H1 (cell line): Measurements from ENCODE around the gene PCNP.

Source experiments
- CTCF ChIP-seq, 3 experiments: IDR thresholded peaks; 1 replicate in 2 of 3; 2 replicates in 1 of 3; pipeline versions ENCODE4 v1.5.1 to v1.6.1; 2011; ENCODE audit warnings: low read length in 3 of 3, mild to moderate bottlenecking in 3 of 3, inconsistent platforms in 2 of 3, low read depth in 1 of 3, moderate library complexity in 1 of 3; ENCODE audit not compliant: insufficient read depth in 1 of 3; ENCODE audit errors: control extremely low read depth in 1 of 3
- EP300 ChIP-seq, 2 experiments: IDR thresholded peaks; 1 replicate in 1 of 2; 2 replicates in 1 of 2; pipeline ENCODE4 v1.6.1; 2011 to 2012; ENCODE audit warnings: low read depth in 2 of 2, low read length in 2 of 2, mild to moderate bottlenecking in 2 of 2, borderline replicate concordance in 1 of 2, inconsistent platforms in 1 of 2, moderate library complexity in 1 of 2
- FOSL1 ChIP-seq: IDR thresholded peaks from 2 replicates; pipeline ENCODE4 v1.6.1; 2011; ENCODE audit warnings: mild to moderate bottlenecking, low read depth, low read length, moderate library complexity; ENCODE audit not compliant: insufficient read depth
- HDAC2 ChIP-seq, 2 experiments: fragments of 300-600 bp in 1 of 2; sonication (generic) in 1 of 2; IDR thresholded peaks; 2 replicates each; pipeline ENCODE4 v1.6.1; 2011 to 2012; ENCODE audit warnings: low read depth in 2 of 2, low read length in 2 of 2, mild to moderate bottlenecking in 2 of 2, moderate library complexity in 2 of 2, borderline replicate concordance in 1 of 2, inconsistent platforms in 1 of 2
- POLR2A ChIP-seq, 2 experiments: IDR thresholded peaks; 1 replicate in 1 of 2; 2 replicates in 1 of 2; pipeline ENCODE4 v1.6.1; 2011; ENCODE audit warnings: low read depth in 2 of 2, low read length in 2 of 2, mild to moderate bottlenecking in 2 of 2; ENCODE audit errors: control extremely low read depth in 1 of 2
- POLR2AphosphoS5 ChIP-seq: IDR thresholded peaks from 2 replicates; pipeline ENCODE4 v1.6.1; 2011; ENCODE audit warnings: low read depth, low read length
- RXRA ChIP-seq: IDR thresholded peaks from 2 replicates; pipeline ENCODE4 v1.6.1; 2011; ENCODE audit warnings: low read depth, mild to moderate bottlenecking, low read length, moderate library complexity; ENCODE audit not compliant: insufficient read depth

DNA sequence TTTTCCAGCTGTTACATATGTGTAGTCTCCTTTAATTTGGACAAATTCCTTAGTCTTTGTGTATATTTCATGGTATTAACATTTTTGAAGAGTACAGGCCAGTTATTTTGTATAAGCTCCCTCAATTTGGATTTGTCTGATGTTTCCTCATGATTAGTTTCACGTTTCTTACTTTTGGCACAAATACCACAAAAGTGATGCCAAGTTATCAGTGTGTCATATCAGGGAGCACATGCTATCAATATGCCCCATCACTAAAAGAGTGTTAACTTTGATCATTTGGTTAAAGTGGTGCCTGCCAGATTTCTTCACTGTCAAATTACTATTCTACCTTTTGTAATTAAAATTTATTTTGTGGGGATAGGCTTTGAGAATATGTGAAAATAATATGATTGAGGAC, 14.6 kb downstream of the PCNP start:
- TF ChIP-seq FOSL1 (no peak), POLR2A (IDR thresholded peaks at IDR 0.05; ENCODE audit: control extremely low read depth in 1 of 2, low read depth in 2 of 2, low read length in 2 of 2) (no peak), CTCF (IDR thresholded peaks at IDR 0.05; ENCODE audit: control extremely low read depth in 1 of 3, insufficient read depth in 1 of 3, low read depth in 1 of 3, low read length in 3 of 3) (no peak), EP300 (IDR thresholded peaks at IDR 0.05; ENCODE audit: borderline replicate concordance in 1 of 2, low read depth in 2 of 2, low read length in 2 of 2) (no peak), POLR2AphosphoS5 (no peak), HDAC2 (IDR thresholded peaks at IDR 0.05; ENCODE audit: borderline replicate concordance in 1 of 2, low read depth in 2 of 2, low read length in 2 of 2) (no peak), RXRA (no peak)
